Muscle of back (tissue), 11 donors: Measurements from ENCODE around the gene ZBTB18. TPM values are rescaled to one million over a fixed set of nuclear protein-coding genes. Genes with fewer than 3 reads are reported as not detected.

Source experiments
- DNase-seq, 3 donors: peaks; one replicate each; pipeline versions ENCODE4 v3.0.0 to v3.0.0-alpha.2; 2013
- polyA plus RNA-seq, 10 donors: library from polyadenylated mRNA; unstranded; fragments of 120-200 nt; gene quantifications; one replicate each; pipeline ENCODE4 v1.2.1, GENCODE V29; 2013; ENCODE audit not compliant: insufficient read length in 10 of 10

Gene ZBTB18
- polyA plus RNA-seq, 10 donors: 51.2 to 108 (median 84.9) TPM

- DNase-seq: peak in 1 of 3 donors; percentile 86
Measured at GRCh38 chr1:244104309-244105060, 53.4 kb downstream of the ZBTB18 start.

- DNase-seq: no peak
Measured at GRCh38 chr1:244106176-244106575, 55.1 kb downstream of the ZBTB18 start.

Other genes with a start within 250 kb of the ZBTB18 start
- gene AKT3, start 201.0 kb upstream of the ZBTB18 start, polyA plus RNA-seq: 10 to 100 TPM; 18.3 to 26.9 (median 23.2) TPM